Measurements from ENCODE around the gene ICA1. TPM values are rescaled to one million over a fixed set of nuclear protein-coding genes. Genes with fewer than 3 reads are reported as not detected.

ICA1 gene
- total and polyA plus RNA-seq, 7 donors: 1.6 to 4.1 (median 2.3) TPM

DNA sequence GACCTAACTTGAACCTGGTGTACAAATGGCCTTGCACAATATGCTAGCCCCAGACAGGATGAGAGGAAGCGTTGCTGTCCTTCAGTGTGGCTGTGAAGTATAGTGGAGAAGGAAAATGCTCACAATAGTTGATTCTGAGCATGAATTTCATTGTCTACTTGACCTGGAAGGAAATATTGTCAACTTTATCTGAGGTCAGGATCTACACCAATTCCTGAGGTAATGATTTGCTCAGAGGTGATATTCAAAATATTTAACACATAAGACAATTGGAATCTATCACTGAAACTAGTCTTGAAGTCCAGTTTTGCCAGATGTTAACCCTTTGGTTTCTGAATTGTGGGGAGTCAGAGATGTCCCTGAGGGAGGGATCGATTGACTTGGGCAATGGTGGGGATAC, 20.9 kb upstream of the ICA1 start:
- 76 to 87% (median 80%) methylated on average over 2 of the region's 2 CpGs for WGBS, 3 donors
- H3K27ac ChIP-seq: no peak overlapping the region
- H3K27me3 ChIP-seq (ENCODE audit: insufficient read depth in 3 of 3, low read length in 2 of 3): peaks cover 0 to 3% (median 0%) of the 10 kb centered on the region in 3 donors
- H3K36me3 ChIP-seq (ENCODE audit: insufficient read depth in 1 of 2, low read depth in 1 of 2): no peaks in the 10 kb centered on the region
- intact Hi-C loops (cut with DNase I): no loop called here
- H3K4me3 ChIP-seq: no peak overlapping the region
- no peak for ATAC-seq
- DNase-seq: no peak
- H3K4me1 ChIP-seq: no peaks in the 10 kb centered on the region
- TF ChIP-seq, protein P1, sequence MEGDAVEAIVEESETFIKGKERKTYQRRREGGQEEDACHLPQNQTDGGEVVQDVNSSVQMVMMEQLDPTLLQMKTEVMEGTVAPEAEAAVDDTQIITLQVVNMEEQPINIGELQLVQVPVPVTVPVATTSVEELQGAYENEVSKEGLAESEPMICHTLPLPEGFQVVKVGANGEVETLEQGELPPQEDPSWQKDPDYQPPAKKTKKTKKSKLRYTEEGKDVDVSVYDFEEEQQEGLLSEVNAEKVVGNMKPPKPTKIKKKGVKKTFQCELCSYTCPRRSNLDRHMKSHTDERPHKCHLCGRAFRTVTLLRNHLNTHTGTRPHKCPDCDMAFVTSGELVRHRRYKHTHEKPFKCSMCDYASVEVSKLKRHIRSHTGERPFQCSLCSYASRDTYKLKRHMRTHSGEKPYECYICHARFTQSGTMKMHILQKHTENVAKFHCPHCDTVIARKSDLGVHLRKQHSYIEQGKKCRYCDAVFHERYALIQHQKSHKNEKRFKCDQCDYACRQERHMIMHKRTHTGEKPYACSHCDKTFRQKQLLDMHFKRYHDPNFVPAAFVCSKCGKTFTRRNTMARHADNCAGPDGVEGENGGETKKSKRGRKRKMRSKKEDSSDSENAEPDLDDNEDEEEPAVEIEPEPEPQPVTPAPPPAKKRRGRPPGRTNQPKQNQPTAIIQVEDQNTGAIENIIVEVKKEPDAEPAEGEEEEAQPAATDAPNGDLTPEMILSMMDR (IDR thresholded peaks at IDR 0.05): no peak
- H3K9me3 ChIP-seq: no peaks in the 10 kb centered on the region

DNA sequence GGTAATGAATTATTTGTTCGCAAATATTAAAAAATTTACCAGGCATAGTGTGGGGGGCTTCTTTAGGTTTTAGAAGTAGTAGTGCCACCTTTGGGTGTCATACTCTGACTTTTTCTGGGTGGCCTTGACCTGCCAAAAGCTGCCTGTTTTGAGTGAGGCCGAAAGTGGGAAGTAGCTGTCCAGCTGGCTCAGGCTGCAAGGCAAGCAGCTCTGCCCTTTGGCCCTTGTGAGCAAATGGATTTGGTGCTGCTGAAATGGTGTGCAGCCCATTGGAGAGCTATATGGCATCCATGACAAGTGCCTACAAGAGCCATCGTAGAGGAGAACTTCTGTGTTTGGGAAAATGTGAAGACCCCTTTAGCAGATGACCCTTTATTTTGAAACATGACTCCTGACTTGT, 20.2 kb upstream of the ICA1 start:
- intact Hi-C loops (cut with DNase I): no loop called here
- TF ChIP-seq, protein P1 (IDR thresholded peaks at IDR 0.05): no peak
- H3K27ac ChIP-seq: no peak overlapping the region
- no peak overlapping the region for H3K4me3 ChIP-seq
- H3K36me3 ChIP-seq (ENCODE audit: insufficient read depth in 1 of 2, low read depth in 1 of 2): no peaks in the 10 kb centered on the region
- H3K9me3 ChIP-seq: no peaks in the 10 kb centered on the region
- no peaks in the 10 kb centered on the region for H3K4me1 ChIP-seq
- peaks cover 0 to 3% (median 0%) of the 10 kb centered on the region in 3 donors for H3K27me3 ChIP-seq (ENCODE audit: insufficient read depth in 3 of 3, low read length in 2 of 3)
- DNase-seq (no peak), ATAC-seq (no peak)
- WGBS, 3 donors: 69 to 74% (median 69%) methylated on average over 3 of the region's 3 CpGs

DNA sequence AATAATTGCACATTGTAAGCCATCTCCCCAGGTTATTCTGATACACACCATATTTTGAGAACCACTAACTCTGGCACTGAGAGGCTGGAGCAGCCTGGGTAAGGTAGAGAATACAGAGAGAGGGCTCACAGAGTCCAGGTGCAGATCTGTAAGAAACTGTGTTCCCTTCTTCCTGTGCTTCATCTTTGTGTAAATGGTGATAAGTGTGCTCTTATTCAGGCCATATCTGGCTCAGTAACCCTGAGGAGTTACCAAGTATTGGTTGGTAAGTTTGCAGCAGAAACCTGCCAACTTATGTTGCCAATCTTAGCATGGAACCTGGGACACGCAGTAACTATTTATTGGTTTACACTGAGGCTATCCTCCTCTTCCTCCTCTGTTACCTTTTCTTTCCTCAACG, 16.2 kb upstream of the ICA1 start:
- DNase-seq (no peak), ATAC-seq (no peak)
- TF ChIP-seq, protein P1 (IDR thresholded peaks at IDR 0.05): no peak
- WGBS, 3 donors: 71 to 86% (median 73%) methylated on average over 2 of the region's 2 CpGs
- H3K36me3 ChIP-seq (ENCODE audit: insufficient read depth in 1 of 2, low read depth in 1 of 2): no peaks in the 10 kb centered on the region
- no peak overlapping the region for H3K27ac ChIP-seq
- H3K9me3 ChIP-seq: no peaks in the 10 kb centered on the region
- peaks cover 0 to 6% (median 0%) of the 10 kb centered on the region in 3 donors for H3K27me3 ChIP-seq (ENCODE audit: insufficient read depth in 3 of 3, low read length in 2 of 3)
- H3K4me1 ChIP-seq: no peaks in the 10 kb centered on the region
- intact Hi-C loops (cut with DNase I): no loop called here
- no peak overlapping the region for H3K4me3 ChIP-seq

DNA sequence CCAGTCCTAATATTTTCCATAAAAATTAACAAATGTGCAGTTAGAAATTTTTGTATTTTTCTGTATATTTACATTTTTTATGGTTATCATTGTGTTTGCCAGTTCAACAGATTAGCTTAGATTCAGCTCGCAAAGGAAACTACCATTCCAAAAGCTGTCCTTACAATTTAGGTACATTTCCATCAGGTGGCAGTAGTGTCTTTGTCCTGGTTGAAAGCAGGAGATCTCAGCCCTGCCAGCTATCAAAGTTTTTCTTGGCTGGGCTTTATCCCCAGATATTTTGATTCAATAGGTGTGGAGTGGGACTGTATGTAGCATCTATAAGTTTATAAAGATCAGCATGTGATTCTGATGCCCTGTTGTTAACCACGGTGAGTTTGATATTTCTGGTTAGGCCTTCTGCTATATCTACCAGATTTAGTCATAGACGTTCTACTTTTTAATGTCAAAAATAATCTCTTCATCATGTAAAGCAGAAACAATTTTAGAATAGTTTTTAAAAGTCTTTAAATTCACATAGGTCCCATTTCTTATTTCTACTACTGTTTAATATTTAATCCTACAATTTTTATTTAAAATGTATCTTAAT, 15.5 kb upstream of the ICA1 start:
- Histone ChIP-seq H3K4me1 (no peaks in the 10 kb centered on the region), H3K4me3 (no peak overlapping the region), H3K27ac (no peak overlapping the region), H3K36me3 (ENCODE audit: insufficient read depth in 1 of 2, low read depth in 1 of 2) (no peaks in the 10 kb centered on the region), H3K27me3 (ENCODE audit: insufficient read depth in 3 of 3, low read length in 2 of 3) (peaks cover 0 to 6% (median 0%) of the 10 kb centered on the region in 3 donors), H3K9me3 (no peaks in the 10 kb centered on the region)
- no peak for ATAC-seq
- intact Hi-C loops (cut with DNase I): no loop called here
- TF ChIP-seq, protein P1 (IDR thresholded peaks at IDR 0.05): no peak
- WGBS, 3 donors: 65 to 86% (median 70%) methylated on average over 3 of the region's 3 CpGs
- no peak for DNase-seq

GRCh38 chr7:8274589-8274988, 12.6 kb upstream of the ICA1 start:
- Histone ChIP-seq H3K9me3 (no peaks in the 10 kb centered on the region), H3K4me3 (no peak overlapping the region), H3K27me3 (ENCODE audit: insufficient read depth in 3 of 3, low read length in 2 of 3) (peaks cover 0 to 6% (median 0%) of the 10 kb centered on the region in 3 donors), H3K27ac (no peak overlapping the region), H3K4me1 (no peaks in the 10 kb centered on the region), H3K36me3 (ENCODE audit: insufficient read depth in 1 of 2, low read depth in 1 of 2) (no peaks in the 10 kb centered on the region)
- DNase-seq: no peak
- no peak for ATAC-seq
- WGBS, 3 donors: 84 to 89% (median 85%) methylated on average over 2 of the region's 2 CpGs
- TF ChIP-seq, protein P1 (IDR thresholded peaks at IDR 0.05): no peak
- intact Hi-C loops (cut with DNase I): no loop called here
